Kidney (tissue), 14 donors: ENCODE results near the gene CMTM3. TPM values are rescaled to one million over a fixed set of nuclear protein-coding genes. Genes with fewer than 3 reads are reported as not detected.
A peak's percentile ranks its signal among the peaks of the same experiment; 100 is the strongest.

ENCODE experiments used
- DNase-seq, 5 donors: peaks; one replicate each; pipeline ENCODE4 v3.0.0-alpha.2; 2013 to 2020
- FAIRE-seq: peaks from 2 replicates; lab custom pipeline; 2012; peaks lifted over from hg19 to GRCh38; lab: Jason Lieb, UNC
- H3K27ac ChIP-seq, 2 donors: one replicate each; pipeline ENCODE4 v1.7.0; 2013; ENCODE audit warnings: low read depth in 2 of 2, low read length in 2 of 2, inconsistent platforms in 1 of 2
- H3K27me3 ChIP-seq: one replicate; pipeline ENCODE4 v1.7.1; 2013; ENCODE audit warnings: low read length, inconsistent platforms; ENCODE audit not compliant: control insufficient read depth, insufficient read depth
- H3K36me3 ChIP-seq, 3 donors: one replicate each; pipeline versions ENCODE4 v1.7.0 to v1.7.1; 2013; ENCODE audit warnings: low read length in 3 of 3, control low read depth in 1 of 3, inconsistent platforms in 1 of 3; ENCODE audit not compliant: insufficient read depth in 3 of 3, control insufficient read depth in 2 of 3
- H3K4me1 ChIP-seq, 3 donors: one replicate each; pipeline versions ENCODE4 v1.7.0 to v1.7.1; 2013; ENCODE audit warnings: low read length in 3 of 3, inconsistent platforms in 1 of 3, low read depth in 1 of 3; ENCODE audit not compliant: control insufficient read depth in 2 of 3, insufficient read depth in 2 of 3
- H3K4me3 ChIP-seq, 3 donors: one replicate each; pipeline versions ENCODE4 v1.7.0 to v1.8.1; 2013; ENCODE audit warnings: low read length in 3 of 3, control low read depth in 1 of 3, inconsistent platforms in 1 of 3
- H3K9ac ChIP-seq, 3 donors: one replicate each; pipeline versions ENCODE4 v1.7.0 to v1.7.1; 2013; ENCODE audit warnings: low read length in 3 of 3, control low read depth in 1 of 3, inconsistent platforms in 1 of 3
- H3K9me3 ChIP-seq, 3 donors: one replicate each; pipeline versions ENCODE4 v1.7.0 to v1.7.1; 2013; ENCODE audit warnings: low read length in 3 of 3, control low read depth in 1 of 3, inconsistent platforms in 1 of 3; ENCODE audit not compliant: control insufficient read depth in 2 of 3, insufficient read depth in 1 of 3
- CTCF ChIP-seq: IDR thresholded peaks from 3 replicates; pipeline ENCODE4 v1.5.1; 2012; ENCODE audit warnings: mild to moderate bottlenecking, moderate library complexity, borderline replicate concordance; ENCODE audit not compliant: insufficient read depth; ENCODE audit errors: extremely low read depth
- intact Hi-C: fragments of 100-400 bp; cut with DNase I; formaldehyde crosslinking; loops from one replicate; pipeline ENCODE4 v1.11.1; 2022
- polyA plus RNA-seq: library from polyadenylated mRNA; stranded (reverse); fragments of 350-450 nt; fragmentation: Illumina TruSeq; extraction: RNeasy Lipid Tissue Mini Kit (QIAGEN cat#74804); gene quantifications from one replicate; pipeline ENCODE4 v1.2.3, GENCODE V29; 2014; ENCODE audit warnings: low read depth, low replicate concordance; ENCODE audit not compliant: insufficient read depth
- total RNA-seq: library from RNA; stranded (reverse); fragmentation: NEBNext Ultra II Directional; extraction: Animal tissue kit (Norgen Biotek cat#: 25700); gene quantifications from one replicate; pipeline ENCODE4 v1.2.1, GENCODE V29; 2021
- donor health status: control.
- donor health status: control.
- donor health status: control.
- donor health status: control.
- donor health status: control.
- donor health status: DM: yes; HTN: yes; CAD: no.
- donor health status: Normal renal cell carcinoma (clear cell type).

The CMTM3 gene
- total and polyA plus RNA-seq, 2 donors from 2014 or later = 13.8 to 22.9 TPM

DNA sequence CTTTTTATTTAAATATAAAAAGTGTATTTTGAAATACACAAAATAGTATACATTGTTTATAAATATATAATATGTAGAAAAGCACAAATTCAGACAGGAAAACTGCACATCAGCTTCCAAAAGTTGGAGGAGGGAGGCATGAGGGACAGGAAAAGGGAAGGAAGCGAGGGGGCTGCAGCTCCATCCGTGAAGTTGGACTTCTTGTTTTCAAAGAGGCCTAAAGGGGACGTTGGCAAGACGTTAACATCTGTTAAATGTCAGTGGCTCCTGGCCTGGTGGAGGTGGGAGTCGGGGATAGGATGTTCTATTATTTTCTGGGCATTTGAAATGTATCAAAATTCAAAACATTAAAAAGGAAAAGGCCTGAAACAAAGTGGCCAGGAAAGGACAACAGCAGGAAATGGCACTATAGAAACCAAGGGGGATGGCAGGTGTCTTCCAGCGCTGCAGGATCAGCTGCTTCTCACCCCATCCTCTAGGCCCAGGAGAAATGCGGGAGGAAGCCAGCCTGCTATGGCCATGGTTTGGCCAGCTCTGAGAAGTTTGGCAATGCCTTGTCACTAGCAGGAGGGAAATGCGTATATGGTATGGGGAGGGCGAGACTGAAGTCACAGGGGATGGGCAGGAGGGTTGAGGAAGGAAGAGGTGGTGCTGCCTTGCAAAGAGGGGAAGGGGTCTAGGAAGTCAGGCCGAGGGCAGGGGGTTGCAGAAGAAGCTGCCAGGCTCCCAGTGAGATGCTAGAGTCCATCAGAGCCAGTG, 18.8 kb upstream of the CMTM3 start:
- intact Hi-C loops = no loop called here
- no peak for FAIRE-seq
- no peak overlapping the region for H3K27ac ChIP-seq

DNA sequence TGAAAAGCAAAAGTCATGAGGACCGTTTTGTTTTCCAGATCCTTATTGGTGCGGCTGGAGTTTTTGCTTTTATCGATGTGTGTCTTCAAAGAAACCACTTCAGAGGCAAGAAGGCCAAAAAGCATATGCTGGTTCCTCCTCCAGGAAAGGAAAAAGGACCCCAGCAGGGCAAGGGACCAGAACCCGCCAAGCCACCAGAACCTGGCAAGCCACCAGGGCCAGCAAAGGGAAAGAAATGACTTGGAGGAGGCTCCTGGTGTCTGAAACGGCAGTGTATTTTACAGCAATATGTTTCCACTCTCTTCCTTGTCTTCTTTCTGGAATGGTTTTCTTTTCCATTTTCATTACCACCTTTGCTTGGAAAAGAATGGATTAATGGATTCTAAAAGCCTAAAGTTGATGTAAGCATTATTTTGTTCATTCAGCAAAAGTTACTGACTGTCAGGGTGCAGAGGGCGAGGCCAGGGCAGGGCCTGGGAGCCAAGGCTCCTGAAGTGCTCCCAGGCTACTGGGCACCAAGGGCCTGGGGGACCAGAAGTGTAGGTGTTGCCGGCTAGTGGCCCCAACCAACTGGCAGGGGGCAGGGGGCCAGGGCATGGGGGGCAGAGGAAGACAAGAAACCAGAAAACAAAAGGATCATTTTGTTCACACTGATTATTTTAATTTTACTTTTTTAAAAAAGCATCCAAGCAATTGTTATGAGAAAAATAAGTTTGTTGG, 16.5 kb upstream of the CMTM3 start:
- FAIRE-seq = no peak
- no peak for TF ChIP-seq CTCF
- Histone ChIP-seq H3K9ac (no peak overlapping the region), H3K4me1 (no peaks in the 10 kb centered on the region), H3K27ac (no peak overlapping the region), H3K27me3 (no peaks in the 10 kb centered on the region), H3K4me3 (no peak overlapping the region), H3K9me3 (no peaks in the 10 kb centered on the region), H3K36me3 (no peaks in the 10 kb centered on the region)
- intact Hi-C loops = no loop called here
- DNase-seq = no peak

More for the DNA sequence above, 18.8 kb upstream of the CMTM3 start:
- H3K4me3 ChIP-seq = no peak overlapping the region
- no peak for DNase-seq
- no peaks in the 10 kb centered on the region for H3K9me3 ChIP-seq
- no peak overlapping the region for H3K9ac ChIP-seq
- no peaks in the 10 kb centered on the region for H3K36me3 ChIP-seq
- no peaks in the 10 kb centered on the region for H3K27me3 ChIP-seq
- H3K4me1 ChIP-seq = peaks cover 7 to 8% (median 7%) of the 10 kb centered on the region in 3 donors
- TF ChIP-seq CTCF = no peak

DNA sequence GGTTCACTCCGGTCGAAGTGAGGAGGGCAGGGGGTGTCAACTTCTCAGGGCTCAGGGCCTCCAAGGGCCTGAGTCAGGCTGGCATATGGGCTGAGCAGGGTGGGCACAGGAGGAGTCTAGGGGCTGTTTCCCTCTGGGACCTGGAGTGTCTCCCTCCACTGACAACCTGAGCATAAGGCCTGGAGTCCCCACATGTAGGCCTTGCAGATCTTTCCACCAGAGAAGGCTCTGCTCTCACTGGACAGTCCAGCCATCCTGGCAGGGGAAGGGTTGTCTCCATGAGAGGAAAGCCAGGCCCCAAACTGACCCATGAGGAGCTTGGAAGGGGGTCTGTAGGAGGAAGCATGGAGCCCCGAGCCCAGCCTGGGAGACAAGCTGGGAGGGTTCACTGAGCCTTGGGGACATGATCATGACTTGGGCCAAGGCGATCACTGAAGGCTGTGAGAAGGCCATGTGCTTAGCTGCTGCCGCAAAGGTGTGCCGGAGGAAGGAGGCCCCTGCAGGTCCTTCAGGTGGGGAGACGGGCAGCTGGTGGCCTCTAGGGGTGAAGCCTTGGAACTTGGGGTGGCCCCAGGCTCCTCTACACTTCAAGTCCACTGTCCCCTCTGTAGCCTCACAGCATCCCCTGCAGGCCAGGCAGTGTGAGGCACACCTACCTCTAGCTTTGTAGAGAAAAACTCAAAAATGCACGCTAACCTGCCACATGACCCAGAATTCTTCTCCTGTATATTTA, 15.4 kb upstream of the CMTM3 start:
- FAIRE-seq = no peak

More for the DNA sequence above, 15.4 kb upstream of the CMTM3 start:
- Histone ChIP-seq H3K36me3 (no peaks in the 10 kb centered on the region), H3K4me1 (no peaks in the 10 kb centered on the region), H3K9ac (no peak overlapping the region), H3K27me3 (no peaks in the 10 kb centered on the region), H3K4me3 (no peak overlapping the region), H3K9me3 (no peaks in the 10 kb centered on the region), H3K27ac (no peak overlapping the region)
- DNase-seq = no peak
- TF ChIP-seq CTCF = peak; percentile 62
- intact Hi-C loops = no loop called here
